Upper lobe of left lung (tissue), 6 donors: ENCODE data around the gene SIK3. TPM values are rescaled to one million over a fixed set of nuclear protein-coding genes. Genes with fewer than 3 reads are reported as not detected.

Experiments used
- ATAC-seq, 2 donors: fragments of 200-7000 bp; cut with Tn5 transposase; one replicate each; pipeline ENCODE4 v1.9.1; 2022; ENCODE audit warnings: mild to moderate bottlenecking in 2 of 2, moderate library complexity in 2 of 2; ENCODE audit not compliant: low FRiP score in 2 of 2
- DNase-seq, 2 donors: peaks; one replicate each; pipeline ENCODE4 v3.0.0-alpha.2; 2019 to 2020
- H3K27ac ChIP-seq, 4 donors: fragments of 200-600 bp; sonication (generic); one replicate each; pipeline ENCODE4 v1.5.1; 2016 to 2019
- H3K27me3 ChIP-seq, 4 donors: fragments of 200-600 bp; sonication (generic); one replicate each; pipeline ENCODE4 v1.5.1; 2017 to 2019
- H3K36me3 ChIP-seq, 4 donors: fragments of 200-600 bp; sonication (generic); one replicate each; pipeline ENCODE4 v1.5.1; 2016 to 2019
- H3K4me1 ChIP-seq, 4 donors: fragments of 200-600 bp; sonication (generic); one replicate each; pipeline ENCODE4 v1.5.1; 2018 to 2019
- H3K4me3 ChIP-seq, 4 donors: fragments of 200-600 bp; sonication (generic); one replicate each; pipeline ENCODE4 v1.5.1; 2017 to 2019; ENCODE audit warnings: mild to moderate bottlenecking in 2 of 4, moderate library complexity in 1 of 4
- H3K9me3 ChIP-seq, 4 donors: fragments of 200-600 bp; sonication (generic); one replicate each; pipeline ENCODE4 v1.5.1; 2018 to 2019
- EP300 ChIP-seq, 4 donors: sonication (generic); formaldehyde crosslinking; IDR thresholded peaks; one replicate each; pipeline ENCODE4 v1.5.1; 2017; ENCODE audit warnings: antibody characterized with exemption in 4 of 4, control low read depth in 2 of 4
- POLR2A ChIP-seq, 4 donors: fragments of 450-650 bp; IDR thresholded peaks; one replicate each; pipeline ENCODE4 v1.5.1; 2016 to 2017; ENCODE audit warnings: antibody characterized with exemption in 4 of 4, mild to moderate bottlenecking in 2 of 4
- POLR2AphosphoS5 ChIP-seq, 2 donors: sonication (generic); formaldehyde crosslinking; IDR thresholded peaks; one replicate each; pipeline ENCODE4 v1.5.1; 2017; ENCODE audit warnings: antibody characterized with exemption in 2 of 2
- WGBS, 2 donors: methylation state at CpG; one replicate each; pipeline ENCODE4 v1.1.5; 2017 to 2018; 5-methylcytosine and 5-hydroxymethylcytosine counted together
- total RNA-seq, 6 donors: library from RNA; depleted of rRNA in 4 of 6; stranded (reverse); fragments of >200 nt in 4 of 6; gene quantifications; one replicate each; pipeline versions ENCODE4 v1.1.0 to v1.2.1, GENCODE V29; 2016 to 2021
- TF ChIP-seq, protein P1 (sequence below), 6 experiments: fragments of 450-650 bp in 4 of 6; fragments of 200-600 bp in 2 of 6; sonication (generic) in 2 of 6; IDR thresholded peaks; one replicate each; pipeline ENCODE4 v1.5.1; 2016 to 2019; ENCODE audit warnings: antibody characterized with exemption in 6 of 6
- donor health status: DM: no; HTN: no; CAD: no; lungs with moderate emphysema.
- donor health status: DM: no; HTN: yes; CAD: no; lungs with severe emphysema.

Gene SIK3
- total RNA-seq, 6 donors from 2014 or later: 26.9 to 115 (median 43.7) TPM

- no peak overlapping the region for H3K27ac ChIP-seq
- no peak for TF ChIP-seq EP300 (IDR thresholded peaks at IDR 0.05)
- TF ChIP-seq, protein P1, sequence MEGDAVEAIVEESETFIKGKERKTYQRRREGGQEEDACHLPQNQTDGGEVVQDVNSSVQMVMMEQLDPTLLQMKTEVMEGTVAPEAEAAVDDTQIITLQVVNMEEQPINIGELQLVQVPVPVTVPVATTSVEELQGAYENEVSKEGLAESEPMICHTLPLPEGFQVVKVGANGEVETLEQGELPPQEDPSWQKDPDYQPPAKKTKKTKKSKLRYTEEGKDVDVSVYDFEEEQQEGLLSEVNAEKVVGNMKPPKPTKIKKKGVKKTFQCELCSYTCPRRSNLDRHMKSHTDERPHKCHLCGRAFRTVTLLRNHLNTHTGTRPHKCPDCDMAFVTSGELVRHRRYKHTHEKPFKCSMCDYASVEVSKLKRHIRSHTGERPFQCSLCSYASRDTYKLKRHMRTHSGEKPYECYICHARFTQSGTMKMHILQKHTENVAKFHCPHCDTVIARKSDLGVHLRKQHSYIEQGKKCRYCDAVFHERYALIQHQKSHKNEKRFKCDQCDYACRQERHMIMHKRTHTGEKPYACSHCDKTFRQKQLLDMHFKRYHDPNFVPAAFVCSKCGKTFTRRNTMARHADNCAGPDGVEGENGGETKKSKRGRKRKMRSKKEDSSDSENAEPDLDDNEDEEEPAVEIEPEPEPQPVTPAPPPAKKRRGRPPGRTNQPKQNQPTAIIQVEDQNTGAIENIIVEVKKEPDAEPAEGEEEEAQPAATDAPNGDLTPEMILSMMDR (IDR thresholded peaks at IDR 0.05): no peak
- TF ChIP-seq POLR2A (IDR thresholded peaks at IDR 0.05): no peak
- no peak for TF ChIP-seq POLR2AphosphoS5 (IDR thresholded peaks at IDR 0.05)
- ATAC-seq (peak in 1 of 2 donors; percentile 11), DNase-seq (no peak)
- no peaks in the 10 kb centered on the region for H3K36me3 ChIP-seq
- no peaks in the 10 kb centered on the region for H3K4me1 ChIP-seq
- WGBS, 2 donors: 64 to 88% methylated on average over 4 to 5 of the region's 5 CpGs
- no peak overlapping the region for H3K4me3 ChIP-seq
- H3K9me3 ChIP-seq: no peaks in the 10 kb centered on the region
- H3K27me3 ChIP-seq: no peaks in the 10 kb centered on the region
Observed at GRCh38 chr11:116813781-116814471, 284.3 kb downstream of the SIK3 start.

- WGBS, 2 donors: 89% methylated on average over 1 of the region's 1 CpG; no CpG with 5 or more reads in 1 of the 2 donors
- no peak for DNase-seq
- TF ChIP-seq, protein P1 (IDR thresholded peaks at IDR 0.05): no peak
- TF ChIP-seq EP300 (IDR thresholded peaks at IDR 0.05) (no peak), POLR2A (IDR thresholded peaks at IDR 0.05) (no peak), POLR2AphosphoS5 (IDR thresholded peaks at IDR 0.05) (no peak)
- Histone ChIP-seq H3K27ac (no peak overlapping the region), H3K36me3 (no peaks in the 10 kb centered on the region), H3K9me3 (no peaks in the 10 kb centered on the region), H3K27me3 (no peaks in the 10 kb centered on the region), H3K4me3 (no peak overlapping the region), H3K4me1 (peaks cover 0 to 5% (median 0%) of the 10 kb centered on the region in 4 donors)
- ATAC-seq: no peak
Observed at GRCh38 chr11:116813170-116813569, 285.1 kb downstream of the SIK3 start.

DNA sequence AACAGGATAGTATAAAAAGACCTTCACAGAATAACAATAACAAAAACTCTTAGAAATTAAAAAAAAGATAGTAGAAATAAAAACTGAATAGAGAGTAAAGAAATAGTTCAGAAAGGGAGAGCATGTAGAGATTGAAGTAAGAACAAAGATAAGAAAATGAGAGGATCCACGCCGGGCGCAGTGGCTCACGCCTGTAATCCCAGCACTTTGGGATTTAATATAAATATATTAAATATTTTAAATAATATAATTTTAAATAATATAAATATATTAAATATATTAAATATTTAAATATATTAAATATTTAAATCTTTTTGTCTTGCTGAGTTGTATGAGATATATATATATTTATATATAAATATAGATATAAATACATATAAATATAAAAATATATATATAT lies 286.1 kb downstream of the SIK3 start:
- TF ChIP-seq, protein P1 (IDR thresholded peaks at IDR 0.05): no peak
- no peak for TF ChIP-seq POLR2A (IDR thresholded peaks at IDR 0.05)
- TF ChIP-seq POLR2AphosphoS5 (IDR thresholded peaks at IDR 0.05): no peak
- no peak for TF ChIP-seq EP300 (IDR thresholded peaks at IDR 0.05)
- H3K27me3 ChIP-seq: no peaks in the 10 kb centered on the region
- no peaks in the 10 kb centered on the region for H3K36me3 ChIP-seq
- no peaks in the 10 kb centered on the region for H3K9me3 ChIP-seq
- peaks cover 0 to 11% (median 0%) of the 10 kb centered on the region in 4 donors for H3K4me1 ChIP-seq
- H3K27ac ChIP-seq: no peak overlapping the region
- DNase-seq (no peak), ATAC-seq (no peak)
- H3K4me3 ChIP-seq: no peak overlapping the region
- 88 to 97% methylated on average over 4 of the region's 4 CpGs for WGBS, 2 donors

DNA sequence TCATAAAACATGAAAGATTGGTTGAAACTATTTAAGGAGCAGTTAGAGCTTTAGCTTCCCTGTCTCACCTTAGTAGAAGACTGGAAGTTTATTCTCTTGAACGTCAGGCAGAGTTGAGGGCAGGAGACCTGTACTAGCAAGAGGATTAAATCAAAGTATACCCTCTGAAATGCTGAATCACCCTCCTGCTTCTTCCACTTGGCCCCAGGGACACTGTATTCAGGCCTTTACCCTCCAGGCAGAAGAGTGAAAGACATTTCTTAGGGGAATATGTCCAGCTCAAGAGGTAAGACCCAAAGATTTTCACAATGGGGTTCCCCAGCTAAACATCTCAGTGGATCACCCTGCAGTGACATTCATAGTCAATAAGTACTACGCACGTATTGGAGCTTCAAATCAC lies 287.0 kb downstream of the SIK3 start:
- Histone ChIP-seq H3K4me1 (peaks cover 0 to 11% (median 0%) of the 10 kb centered on the region in 4 donors), H3K9me3 (no peaks in the 10 kb centered on the region), H3K36me3 (no peaks in the 10 kb centered on the region), H3K27ac (no peak overlapping the region), H3K27me3 (no peaks in the 10 kb centered on the region), H3K4me3 (no peak overlapping the region)
- DNase-seq: no peak
- WGBS, 2 donors: 73 to 86% methylated on average over 3 of the region's 3 CpGs
- TF ChIP-seq POLR2A (IDR thresholded peaks at IDR 0.05): no peak
- TF ChIP-seq EP300 (IDR thresholded peaks at IDR 0.05): no peak
- no peak for ATAC-seq

GRCh38 chr11:116808262-116809175 lies 289.7 kb downstream of the SIK3 start:
- WGBS, 2 donors: 55 to 64% methylated on average over 14 of the region's 14 CpGs

More at GRCh38 chr11:116808262-116809175, 289.7 kb downstream of the SIK3 start:
- DNase-seq (peak in 1 of 2 donors; percentile 86), ATAC-seq (peak; percentile 71 to 84)
- Histone ChIP-seq H3K36me3 (no peaks in the 10 kb centered on the region), H3K9me3 (no peaks in the 10 kb centered on the region), H3K4me3 (no peak overlapping the region), H3K27me3 (no peaks in the 10 kb centered on the region), H3K27ac (peak overlapping the region; percentile 58 to 88 (median 78)), H3K4me1 (peaks cover 0 to 11% (median 0%) of the 10 kb centered on the region in 4 donors)
- TF ChIP-seq POLR2AphosphoS5 (IDR thresholded peaks at IDR 0.05) (peak; percentile 36 to 42), EP300 (IDR thresholded peaks at IDR 0.05) (peak in 3 of 4 donors; percentile 61 to 94 (median 91)), POLR2A (IDR thresholded peaks at IDR 0.05) (no peak)
- TF ChIP-seq, protein P1 (IDR thresholded peaks at IDR 0.05): no peak
